Activated gamma-delta T cell treated with anti-CD3 and anti-CD28 coated beads, Interleukin-2, amount 50 U/mL, for 16 hours (primary cell): Measurements from ENCODE around the gene FRAS1.
"Not testable (repeated sequence)": the region's sequence is repeated elsewhere in the genome, so short reads cannot be mapped to it uniquely, and the experiment has no call there.

Experiments
- DNase-seq: peaks from one replicate; pipeline ENCODE4 v3.0.0-alpha.2; 2020; ENCODE audit warnings: low read depth

Gene FRAS1

DNA sequence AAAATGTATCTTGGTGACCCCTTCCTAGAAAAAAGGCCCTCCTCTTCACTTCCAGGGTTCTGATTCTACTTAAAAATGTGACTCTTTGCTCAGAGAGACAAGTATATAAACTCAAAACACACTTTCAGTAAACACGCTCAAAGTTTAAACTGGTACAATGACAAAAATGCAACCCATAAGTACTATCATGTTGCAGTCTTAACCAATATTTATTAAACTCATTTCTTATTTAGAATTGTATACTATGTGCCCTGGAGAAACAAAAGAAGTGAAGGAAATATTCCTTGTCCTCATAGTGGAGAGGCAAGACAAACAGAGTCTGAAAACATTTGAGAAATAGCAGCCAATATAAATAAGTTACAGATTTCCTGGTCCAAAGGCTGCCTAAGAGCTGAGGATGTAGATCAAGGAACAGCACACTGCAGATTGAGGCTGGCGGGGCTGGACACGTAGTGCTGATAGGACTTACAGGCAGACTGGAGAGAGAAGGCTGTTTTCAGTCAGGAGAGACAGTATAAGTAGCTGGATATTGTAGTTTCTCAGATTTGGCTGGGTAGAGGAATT lies 455.3 kb downstream of the FRAS1 start:
- no peak for DNase-seq

DNA sequence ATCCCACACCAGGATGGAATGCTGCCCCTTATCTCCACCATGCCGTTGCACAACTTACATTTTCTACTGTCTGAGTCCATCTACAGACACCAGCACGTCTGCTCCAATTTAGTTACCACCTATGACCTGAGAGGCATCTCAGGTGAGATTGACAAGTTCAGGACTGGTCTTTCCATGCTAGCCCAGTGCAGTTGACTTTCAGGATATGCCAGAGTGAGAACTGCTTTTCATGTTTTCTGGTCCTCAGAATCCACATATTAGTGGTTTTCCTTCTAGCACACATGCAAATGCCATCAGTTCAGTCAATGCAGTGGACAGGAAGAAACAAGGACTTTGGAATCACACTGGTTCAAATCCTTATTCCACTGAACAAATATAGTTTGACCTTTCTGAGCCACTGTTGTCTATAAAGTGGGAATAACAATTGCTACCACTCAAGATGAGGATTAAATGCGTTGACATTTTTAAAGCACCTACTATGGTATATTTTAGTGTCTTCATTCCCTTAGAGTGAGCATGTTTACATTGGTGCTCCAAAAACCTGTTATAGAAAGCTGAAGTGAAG lies 456.4 kb downstream of the FRAS1 start:
- no peak for DNase-seq

- no peak for DNase-seq
These were observed 460.0 kb downstream of the FRAS1 start for GRCh38 chr4:78517050-78517652.

DNA sequence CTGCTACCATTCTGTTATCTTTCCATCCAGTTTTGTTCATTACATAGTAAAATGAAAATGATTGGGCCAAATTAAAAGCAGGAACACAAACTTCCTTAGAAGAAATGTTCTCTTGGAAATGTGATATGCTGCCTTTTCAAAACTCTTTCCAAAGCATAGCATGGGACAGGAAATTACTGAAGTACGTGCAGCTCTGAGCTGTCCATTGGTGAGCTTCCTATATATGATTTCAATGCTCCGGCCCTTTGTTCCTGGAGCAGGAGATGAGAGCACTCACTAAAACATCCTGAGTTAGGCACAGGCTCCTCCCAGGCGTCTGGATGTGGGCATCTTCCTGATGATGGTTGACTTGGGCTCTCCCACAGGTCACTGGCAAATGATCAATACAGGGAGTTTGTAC lies 461.4 kb downstream of the FRAS1 start:
- DNase-seq, result no peak

- no peak for DNase-seq
These were observed 462.8 kb downstream of the FRAS1 start for GRCh38 chr4:78519962-78520361.

GRCh38 chr4:78520808-78521226 lies 463.7 kb downstream of the FRAS1 start:
- no peak for DNase-seq

- no peak for DNase-seq
These were observed 466.9 kb downstream of the FRAS1 start for GRCh38 chr4:78524009-78524408.

DNA sequence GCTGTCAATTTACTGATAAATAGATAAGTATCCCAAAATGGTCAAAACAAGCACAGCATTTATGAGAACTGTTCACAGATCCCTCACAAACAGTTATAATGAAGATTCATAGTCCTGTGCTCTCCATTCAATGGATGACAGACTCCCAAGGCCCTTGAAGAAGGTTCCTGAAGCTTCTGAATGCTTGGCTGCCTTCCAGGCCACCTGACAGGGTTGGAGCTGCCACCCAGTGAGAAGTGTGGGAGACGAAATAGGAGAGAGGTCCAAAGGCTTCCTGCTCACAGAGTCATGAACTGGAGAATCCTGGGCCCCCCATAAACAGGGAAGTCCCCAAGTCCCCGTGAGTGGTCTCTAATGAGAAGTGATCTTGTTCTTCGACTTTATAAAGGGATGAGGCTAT lies 468.4 kb downstream of the FRAS1 start:
- DNase-seq, result no peak

DNA sequence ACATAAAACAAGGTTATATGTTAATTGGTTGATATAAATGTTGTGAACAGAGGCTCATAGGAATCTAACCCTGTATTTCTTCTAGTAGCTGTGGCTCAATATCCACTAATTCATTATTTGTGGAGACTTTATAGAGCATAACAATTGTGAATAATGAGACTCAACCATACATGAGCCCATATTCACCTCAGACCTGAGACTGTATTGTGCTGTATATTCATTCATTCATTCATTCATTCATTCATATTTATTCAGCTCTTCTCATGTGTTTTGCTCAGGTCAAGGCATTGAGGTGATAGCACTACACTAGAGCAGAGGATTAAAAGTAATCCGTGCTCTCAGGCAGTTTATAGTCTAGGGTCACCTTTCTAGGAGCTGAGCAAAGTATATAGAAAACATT lies 470.0 kb downstream of the FRAS1 start:
- DNase-seq, result no peak

DNA sequence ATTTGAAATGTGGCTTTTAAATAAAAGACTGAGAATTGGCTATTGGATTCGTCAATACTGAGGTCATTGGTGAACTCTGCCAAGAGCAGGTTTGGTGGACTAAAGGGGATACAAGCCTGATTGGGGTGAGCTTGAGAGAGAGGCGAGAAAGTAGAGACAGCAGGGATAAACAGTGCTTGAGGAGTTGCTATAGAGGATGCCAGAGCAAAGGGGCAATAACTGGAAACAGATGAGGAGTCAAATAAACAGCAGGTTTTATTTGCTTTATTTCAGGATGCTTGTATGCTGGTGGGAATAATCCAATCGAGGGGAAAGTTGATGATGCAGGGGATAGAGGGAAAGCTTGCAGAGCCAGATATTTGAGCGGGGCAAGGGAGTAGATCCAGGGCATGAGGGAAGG lies 470.4 kb downstream of the FRAS1 start:
- no peak for DNase-seq

DNA sequence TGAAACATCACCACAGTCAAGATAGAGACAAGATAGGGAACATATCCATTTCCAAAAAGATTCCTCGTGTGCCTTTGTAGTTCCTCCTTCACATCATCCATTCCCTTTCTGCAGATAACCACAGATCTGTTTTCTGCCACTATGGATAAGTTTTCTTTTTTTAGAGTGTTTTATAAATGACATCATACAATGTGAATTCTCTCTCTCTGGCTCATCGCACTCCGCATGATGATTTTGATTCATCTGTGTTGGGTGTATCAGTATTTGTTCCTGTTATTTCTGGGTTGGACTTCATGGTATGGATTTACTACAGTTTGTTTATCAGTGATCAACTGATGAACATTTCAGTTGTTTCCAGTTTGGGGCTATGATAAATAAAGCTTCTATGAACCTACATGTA lies 471.2 kb downstream of the FRAS1 start:
- DNase-seq, result no peak

DNA sequence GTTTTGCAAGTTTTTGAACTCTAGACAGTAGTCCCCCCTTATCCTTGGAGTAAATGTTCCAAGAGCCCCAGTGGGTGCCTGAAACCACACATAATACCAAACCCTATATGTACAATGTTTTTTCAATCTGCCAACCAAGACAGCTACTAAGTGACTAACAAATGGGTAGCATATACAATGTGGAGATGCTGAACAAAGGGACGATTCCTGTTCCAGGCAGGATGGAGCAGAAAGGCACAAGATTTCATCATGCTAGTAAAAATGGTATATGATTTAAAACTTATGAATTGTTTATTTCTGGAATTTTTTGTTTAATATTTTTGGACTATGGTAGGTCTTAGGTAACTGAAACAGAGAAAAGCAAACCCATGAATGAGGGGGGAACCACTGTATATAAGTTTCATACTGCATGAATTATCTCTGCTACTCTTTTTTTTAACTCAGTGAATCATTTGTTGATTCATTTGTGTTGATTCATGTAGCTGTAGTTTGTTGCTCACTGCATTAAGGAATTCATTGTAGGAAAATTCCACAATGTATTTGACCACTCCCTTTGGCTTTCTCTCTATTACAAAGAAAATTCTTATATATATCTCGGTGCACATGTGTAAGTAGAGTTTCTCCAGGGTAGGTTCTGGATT lies 472.6 kb downstream of the FRAS1 start:
- DNase-seq, result no peak

DNA sequence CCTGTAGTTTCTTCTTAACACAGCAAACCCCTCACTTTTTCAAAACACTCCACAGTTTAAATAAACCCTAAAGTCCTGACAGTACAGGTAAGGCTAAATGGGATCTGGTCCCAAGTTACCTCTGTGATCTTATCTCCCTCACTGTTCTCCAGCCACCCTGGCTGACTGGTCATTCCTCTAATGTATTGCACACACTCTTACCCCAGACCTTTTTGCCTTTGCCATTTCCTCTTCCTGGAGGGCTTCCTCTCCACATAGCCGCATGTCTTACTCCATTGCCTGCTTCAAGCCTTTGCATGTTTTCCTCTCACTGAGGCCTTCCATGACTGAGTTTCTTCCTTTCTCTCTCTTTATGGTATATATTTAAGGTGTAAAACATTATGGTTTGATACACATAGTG lies 474.9 kb downstream of the FRAS1 start:
- no peak for DNase-seq

DNA sequence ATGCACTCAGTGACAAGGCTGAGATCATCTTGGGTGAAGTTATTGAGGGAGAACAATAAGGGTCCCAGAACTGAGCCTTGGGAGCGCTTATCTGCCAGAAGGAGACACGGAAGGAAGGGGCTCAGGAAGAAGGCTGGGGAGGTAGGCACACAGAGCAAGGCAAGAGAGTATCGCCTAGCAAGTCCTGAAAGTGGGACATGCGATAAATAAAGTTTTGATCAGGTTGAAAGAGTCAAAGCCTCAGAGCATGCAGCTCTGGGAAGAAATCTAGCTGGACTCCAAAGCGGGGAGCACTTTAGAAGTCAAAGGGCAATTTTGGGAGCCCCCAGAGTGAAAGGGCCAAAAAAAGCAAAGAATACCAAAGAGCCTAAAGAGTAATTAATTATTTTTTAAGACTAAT lies 476.7 kb downstream of the FRAS1 start:
- DNase-seq, result no peak

GRCh38 chr4:78534286-78534955 lies 477.3 kb downstream of the FRAS1 start:
- no peak for DNase-seq

GRCh38 chr4:78542373-78542772 lies 485.2 kb downstream of the FRAS1 start:
- no peak for DNase-seq

DNA sequence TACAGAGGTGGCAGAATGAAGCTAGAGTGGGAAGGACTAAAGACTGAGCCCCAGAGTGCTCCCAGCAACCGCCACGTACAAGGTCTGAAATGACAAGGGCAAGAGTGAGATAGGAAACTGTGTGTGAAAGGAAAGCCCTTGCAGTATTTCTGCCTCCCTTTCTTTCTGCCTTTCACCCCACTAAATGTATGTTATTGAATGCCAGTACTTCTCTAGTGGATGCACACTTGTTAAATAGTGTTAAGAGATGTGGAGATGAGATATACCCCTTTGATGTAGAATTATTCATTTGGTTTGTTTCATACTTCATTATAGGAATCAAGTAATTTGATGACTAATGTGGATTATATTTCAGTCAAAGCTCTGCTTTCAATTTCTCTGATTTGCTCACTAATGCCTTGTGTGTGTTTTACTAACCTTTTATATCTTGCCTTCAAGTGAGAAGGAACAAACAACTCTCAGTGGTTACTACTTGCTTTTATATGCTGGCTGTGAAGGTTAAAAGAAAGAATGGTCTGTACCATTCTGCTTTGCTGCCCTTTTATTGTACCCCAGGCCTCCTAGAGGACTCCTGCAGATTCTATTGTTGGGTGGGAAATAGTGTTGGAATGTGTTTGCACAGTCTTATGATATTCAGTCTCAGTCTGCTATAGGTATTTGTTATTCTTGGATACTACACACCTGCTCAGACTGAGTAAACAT lies 486.5 kb downstream of the FRAS1 start:
- no peak for DNase-seq

DNA sequence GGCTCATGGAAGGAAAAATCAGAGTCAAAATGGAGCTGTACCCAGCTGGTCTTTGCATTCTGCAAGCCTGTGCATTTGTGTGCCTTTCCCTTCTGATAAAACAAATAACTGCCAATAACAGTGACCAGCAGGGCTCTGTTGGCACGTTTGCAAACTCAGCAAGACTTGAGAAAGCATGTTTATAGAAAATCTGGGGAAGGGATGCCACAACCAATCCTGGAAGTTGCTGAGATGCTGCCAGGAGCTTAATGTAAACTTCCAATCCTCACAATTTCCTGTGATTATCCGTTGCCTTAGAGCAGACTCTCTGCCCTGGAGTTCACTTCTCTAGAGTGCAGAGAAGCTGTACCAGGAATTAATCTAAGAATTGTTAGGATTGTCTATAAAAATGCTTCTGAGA lies 487.6 kb downstream of the FRAS1 start:
- no peak for DNase-seq

DNA sequence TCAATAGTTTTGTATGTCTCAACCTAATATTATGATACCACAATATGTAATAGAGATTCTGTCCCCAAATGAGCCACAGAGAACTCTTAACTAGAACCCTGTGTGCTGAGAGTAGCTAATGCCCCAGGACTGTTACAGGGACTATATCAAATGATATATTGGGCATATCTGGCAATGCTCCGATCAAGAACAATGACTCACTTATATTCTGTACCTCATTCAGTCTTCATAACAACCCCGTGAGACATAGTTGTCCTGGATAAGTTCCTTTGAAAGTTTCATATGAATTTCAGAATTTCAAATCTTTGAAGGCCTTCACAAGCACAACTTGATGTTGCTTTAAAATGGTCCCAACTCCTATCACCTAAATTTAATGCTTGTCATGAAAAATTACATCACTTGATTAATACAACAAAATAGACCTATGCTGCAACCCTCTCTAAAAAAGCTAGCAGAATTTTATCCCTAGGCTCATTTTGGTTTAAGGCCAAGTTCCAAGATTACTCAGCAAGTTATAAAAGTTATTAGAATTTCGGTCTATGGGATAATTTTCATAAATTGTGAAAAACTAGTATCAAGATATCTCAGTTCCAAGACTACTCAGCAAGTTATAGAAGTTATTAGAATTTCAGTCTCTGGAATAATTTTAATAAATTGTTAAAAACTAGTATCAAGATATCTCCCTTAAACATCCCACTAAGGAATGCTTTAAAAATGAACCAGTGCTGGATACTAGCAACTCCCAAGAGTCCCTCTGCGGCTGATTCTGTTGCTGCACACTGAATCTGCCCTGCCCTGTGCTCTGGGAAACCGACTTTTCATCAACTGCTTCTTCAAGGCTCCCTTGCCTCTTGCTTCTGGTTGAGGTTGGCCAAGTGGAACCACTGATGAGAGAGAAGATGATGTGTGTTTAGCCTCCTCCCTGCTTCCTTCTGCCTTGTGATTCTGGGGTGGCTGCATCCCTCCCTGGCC lies 488.4 kb downstream of the FRAS1 start:
- no peak for DNase-seq

- not testable (repeated sequence) for DNase-seq
These were observed 490.8 kb downstream of the FRAS1 start for GRCh38 chr4:78547899-78548298.

DNA sequence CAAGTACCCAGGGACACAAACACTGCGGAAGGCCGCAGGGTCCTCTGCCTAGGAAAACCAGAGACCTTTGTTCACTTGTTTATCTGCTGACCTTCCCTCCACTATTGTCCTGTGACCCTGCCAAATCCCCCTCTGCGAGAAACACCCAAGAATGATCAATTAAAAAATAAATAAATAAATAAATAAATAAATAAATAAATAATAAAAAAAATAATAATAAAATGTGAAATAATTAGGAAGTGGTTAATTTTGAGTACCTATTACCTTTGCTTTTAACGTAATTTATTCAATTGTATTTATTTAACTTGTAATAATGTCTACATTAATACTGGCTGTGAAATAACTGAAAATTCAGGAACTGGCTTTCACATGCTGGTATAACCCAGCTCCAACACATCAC lies 491.8 kb downstream of the FRAS1 start:
- not testable (repeated sequence) for DNase-seq
